Activated CD8-positive, alpha-beta memory T cell treated with anti-CD3 and anti-CD28 coated beads, Interleukin-2, amount 50 U/mL, for 4 hours (primary cell): ENCODE measurements around the gene ATG10.
"Not testable (repeated sequence)": the region's sequence is repeated elsewhere in the genome, so short reads cannot be mapped to it uniquely, and the experiment has no call there.

ENCODE experiments used
- DNase-seq: peaks from one replicate; pipeline ENCODE4 v3.0.0-alpha.2; 2020

The ATG10 gene

DNA sequence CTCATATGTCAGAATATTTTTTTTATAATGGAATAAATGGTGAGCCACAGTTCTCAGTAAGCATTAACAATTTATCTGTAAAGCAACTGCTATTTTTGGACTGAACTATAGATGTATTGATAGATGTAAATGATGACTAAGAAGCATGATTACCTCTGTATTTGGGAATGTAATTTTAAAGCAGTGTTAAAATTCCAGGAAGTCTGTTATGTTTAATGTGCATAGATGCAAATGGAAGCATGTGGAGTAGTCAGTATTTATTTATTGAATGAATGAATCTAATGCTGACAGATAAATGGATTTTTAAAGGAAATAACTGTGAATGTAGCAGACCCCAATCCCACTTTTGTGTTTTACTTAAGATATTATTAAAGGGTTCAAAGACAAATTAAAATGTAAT, 95.0 kb downstream of the ATG10 start:
- no peak for DNase-seq

GRCh38 chr5:82068042-82068441, 96.2 kb downstream of the ATG10 start:
- not testable (repeated sequence) for DNase-seq

- no peak for DNase-seq
These were observed 96.9 kb downstream of the ATG10 start for GRCh38 chr5:82068723-82069122.

DNA sequence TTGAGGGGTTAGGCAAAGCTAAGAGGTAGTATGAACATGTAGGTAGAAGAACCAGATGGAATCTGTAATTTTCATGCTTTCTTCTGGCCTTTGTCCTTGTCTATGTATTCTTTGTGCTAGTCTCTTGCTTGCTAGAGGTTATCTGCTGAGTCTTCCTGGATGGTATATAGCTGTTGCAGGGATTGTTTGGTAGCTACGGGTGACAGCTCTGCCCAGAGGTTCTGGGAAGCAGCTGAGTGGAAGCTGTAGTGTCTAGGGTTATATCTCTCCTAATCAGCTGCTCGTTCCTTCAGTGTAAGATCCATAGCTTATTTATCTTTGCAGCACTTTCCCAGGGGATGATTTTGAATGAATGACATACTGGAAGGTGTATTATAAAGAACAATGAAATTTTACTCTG, 100.3 kb downstream of the ATG10 start:
- DNase-seq: no peak

- no peak for DNase-seq
These were observed 101.4 kb downstream of the ATG10 start for GRCh38 chr5:82073179-82073578.

DNA sequence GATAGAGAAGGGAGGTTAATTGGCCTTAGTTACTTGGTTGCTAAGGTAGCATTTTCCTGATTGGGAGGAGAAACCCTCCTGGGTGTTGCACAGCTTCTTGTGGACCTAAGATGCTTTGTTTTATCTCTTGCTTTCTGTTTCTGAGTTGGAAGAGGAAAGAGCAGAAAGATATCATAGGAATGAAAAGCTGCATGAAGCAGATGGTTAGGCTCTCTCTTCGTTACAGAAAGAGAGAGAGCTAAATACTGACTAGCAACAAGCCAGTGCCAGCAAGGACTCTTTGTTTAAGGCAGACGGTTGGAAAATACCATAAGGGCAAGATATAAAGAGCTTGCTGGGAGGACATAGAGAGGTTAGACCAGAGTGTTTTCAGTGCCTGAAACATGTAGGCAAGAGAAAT, 103.1 kb downstream of the ATG10 start:
- no peak for DNase-seq

DNA sequence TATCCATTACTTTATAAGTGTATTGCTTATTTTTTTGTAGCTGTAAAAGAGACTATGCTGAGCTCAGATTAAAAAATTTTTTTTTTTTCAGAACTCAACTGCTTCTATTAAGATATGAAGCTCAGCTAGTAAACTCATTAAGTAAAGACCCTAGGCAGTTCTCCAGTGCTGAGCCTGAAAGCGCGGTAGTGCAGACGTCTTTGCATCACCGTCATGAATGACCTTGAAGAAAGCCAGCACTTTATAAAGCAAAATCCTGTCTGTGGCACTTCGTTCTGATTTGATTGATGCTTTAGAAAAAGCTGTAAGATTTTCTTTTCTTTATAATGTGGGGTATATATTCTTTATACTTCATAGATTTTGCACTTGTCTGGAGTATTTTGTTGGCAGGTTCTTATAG, 105.7 kb downstream of the ATG10 start:
- DNase-seq: no peak

- no peak for DNase-seq
These were observed 119.8 kb downstream of the ATG10 start for GRCh38 chr5:82091617-82092016.

DNA sequence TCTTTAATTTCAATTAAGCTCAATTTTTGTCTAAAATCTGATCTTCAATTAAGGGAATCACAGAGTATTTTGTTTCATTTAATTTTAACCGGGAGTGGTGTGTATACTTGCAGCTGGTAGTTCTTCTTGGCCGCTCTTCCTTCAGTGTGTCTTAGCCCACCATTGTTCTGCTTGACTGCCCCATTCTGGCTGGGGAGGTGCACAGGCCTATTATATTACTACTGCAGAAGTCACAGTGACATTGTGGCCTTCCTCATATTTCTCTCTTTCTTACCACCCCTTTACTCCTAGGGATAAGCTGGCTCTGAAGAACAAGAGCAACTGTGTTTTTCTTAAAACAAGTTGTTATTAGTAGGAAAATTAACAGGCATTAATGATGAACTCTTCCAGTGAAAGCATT, 123.7 kb downstream of the ATG10 start:
- DNase-seq: no peak

DNA sequence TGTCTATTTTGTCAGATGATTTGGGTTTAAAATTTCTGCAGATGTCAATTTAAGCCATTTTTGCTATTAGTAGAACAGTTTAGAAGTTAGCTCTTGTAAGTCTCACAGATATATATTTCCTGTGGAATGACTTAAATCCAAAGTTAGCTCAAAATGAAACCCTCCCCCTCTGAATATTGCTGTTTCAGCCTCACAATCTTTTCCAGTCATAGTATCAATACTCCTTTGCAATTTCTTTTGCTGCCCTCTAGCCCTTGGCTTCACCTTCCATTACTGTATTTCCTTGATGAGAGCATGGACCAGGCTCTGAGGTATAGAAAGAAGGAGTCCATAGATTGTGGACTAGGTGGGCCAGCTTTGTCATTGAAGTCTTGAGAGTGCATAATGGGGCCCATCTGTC, 124.4 kb downstream of the ATG10 start:
- no peak for DNase-seq

DNA sequence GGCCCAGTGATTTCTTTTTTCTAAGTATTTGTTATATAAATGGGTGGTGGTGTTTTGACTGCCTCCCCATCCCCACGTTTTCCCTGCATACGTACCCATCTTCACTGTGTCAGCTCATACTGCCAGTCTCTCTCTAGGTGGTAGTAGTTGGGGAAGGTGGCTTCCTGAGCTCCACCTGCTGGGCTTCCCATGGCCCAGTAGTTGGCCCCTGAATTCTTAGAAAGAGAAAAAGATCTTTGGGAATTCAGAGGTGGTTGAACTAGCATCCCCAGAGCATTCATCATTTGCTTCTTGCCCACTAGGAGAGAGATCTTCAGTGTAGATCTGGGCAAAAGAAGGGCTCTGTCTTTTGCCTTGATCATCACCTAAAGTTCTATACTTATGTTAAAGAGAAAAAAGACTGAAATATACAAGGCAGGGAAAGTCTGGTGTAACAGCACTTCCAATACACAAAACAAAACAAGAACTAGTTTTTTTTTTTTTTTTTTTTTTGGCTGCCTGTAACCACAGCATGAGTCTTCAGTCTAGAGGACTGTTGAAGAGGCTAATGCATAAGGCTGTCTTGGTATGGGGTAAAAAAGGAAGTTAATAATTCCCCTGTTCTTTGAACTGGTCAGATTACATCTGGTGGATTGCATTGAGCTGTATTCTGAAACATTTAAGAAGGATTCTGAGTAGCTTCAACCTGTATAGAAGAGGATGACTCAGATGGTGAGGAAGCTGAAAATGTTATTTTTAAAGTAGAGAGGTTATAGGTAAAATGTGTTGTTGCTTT, 128.7 kb downstream of the ATG10 start:
- DNase-seq: no peak

- DNase-seq: peak; percentile 14
These were observed 133.0 kb downstream of the ATG10 start for GRCh38 chr5:82104872-82105271.

GRCh38 chr5:82105457-82105856, 133.6 kb downstream of the ATG10 start:
- peak; percentile 15 for DNase-seq

GRCh38 chr5:82106207-82106606, 134.4 kb downstream of the ATG10 start:
- no peak for DNase-seq

GRCh38 chr5:82106756-82107155, 134.9 kb downstream of the ATG10 start:
- no peak for DNase-seq

GRCh38 chr5:82107267-82107666, 135.4 kb downstream of the ATG10 start:
- DNase-seq: no peak

GRCh38 chr5:82109013-82109412, 137.2 kb downstream of the ATG10 start:
- no peak for DNase-seq

GRCh38 chr5:82109915-82110314, 138.1 kb downstream of the ATG10 start:
- not testable (repeated sequence) for DNase-seq

- no peak for DNase-seq
These were observed 139.4 kb downstream of the ATG10 start for GRCh38 chr5:82111191-82111590.

GRCh38 chr5:82115858-82116257, 144.0 kb downstream of the ATG10 start:
- no peak for DNase-seq

- no peak for DNase-seq
These were observed 148.1 kb downstream of the ATG10 start for GRCh38 chr5:82119889-82120288.

GRCh38 chr5:82129723-82130285, 158.0 kb downstream of the ATG10 start:
- no peak for DNase-seq

DNA sequence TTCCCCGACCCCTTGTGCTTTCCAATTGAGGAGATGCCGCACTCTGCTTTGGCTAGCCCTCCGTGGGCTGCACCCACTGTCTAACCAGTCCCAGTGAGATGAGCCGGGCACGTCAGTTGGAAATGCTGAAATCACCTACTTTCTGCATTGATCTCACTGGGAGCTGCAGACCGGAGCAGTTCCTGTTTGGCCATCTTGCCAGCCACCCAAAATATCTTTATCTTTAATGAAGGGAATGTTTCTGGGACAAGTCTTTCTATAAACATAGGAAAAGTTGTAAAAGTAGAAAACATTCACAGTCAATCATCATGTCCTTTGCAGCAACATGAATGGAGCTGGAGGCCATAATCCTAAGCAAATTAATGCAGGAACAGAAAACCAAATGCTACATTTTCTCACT, 158.8 kb downstream of the ATG10 start:
- no peak for DNase-seq

GRCh38 chr5:82137205-82137604, 165.4 kb downstream of the ATG10 start:
- DNase-seq: no peak

DNA sequence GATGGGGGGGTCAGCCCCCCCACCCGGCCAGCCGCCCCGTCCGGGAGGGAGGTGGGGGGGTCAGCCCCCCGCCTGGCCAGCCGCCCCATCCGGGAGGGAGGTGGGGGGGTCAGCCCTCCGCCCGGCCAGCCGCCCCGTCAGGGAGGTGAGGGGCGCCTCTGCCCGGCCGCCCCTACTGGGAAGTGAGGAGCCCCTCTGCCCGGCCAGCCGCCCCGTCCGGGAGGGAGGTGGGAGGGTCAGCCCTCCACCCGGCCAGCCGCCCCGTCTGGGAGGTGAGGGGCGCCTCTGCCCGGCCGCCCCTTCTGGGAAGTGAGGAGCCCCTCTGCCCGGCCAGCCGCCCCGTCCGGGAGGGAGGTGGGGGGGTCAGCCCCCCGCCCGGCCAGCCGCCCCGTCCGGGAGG, 168.0 kb downstream of the ATG10 start:
- not testable (repeated sequence) for DNase-seq
